OCI-LY7 (cell line): ENCODE data around the gene SPNS2. TPM values are rescaled to one million over a fixed set of nuclear protein-coding genes. Genes with fewer than 3 reads are reported as not detected.

Source experiments
- BruUV-seq: library from RNA; stranded (reverse); fragments of 400-500 nt; replicated peaks from 2 replicates; lab custom pipeline; 2021; lab: Mats Ljungman, UMichigan
- CTCF ChIA-PET: fragments of 300-600 bp; sonication (Branson Sonifier 250); formaldehyde crosslinking; loops from one replicate; lab custom pipeline; 2022; ENCODE audit warnings: antibody characterized with exemption; ENCODE audit not compliant: unreplicated experiment; lab: Charles Lee
- POLR2A ChIA-PET: fragments of 300-600 bp; sonication (Branson Sonifier 250); formaldehyde crosslinking; loops from one replicate; lab custom pipeline; 2022; ENCODE audit warnings: antibody characterized with exemption; lab: Charles Lee
- DNase-seq: peaks from one replicate; pipeline ENCODE4 v3.0.0-alpha.2; 2015; ENCODE audit warnings: low spot score
- H2AFZ ChIP-seq: fragments of 200-600 bp; sonication (generic), shearing (Covaris generic); 2 replicates; pipeline ENCODE4 v1.6.1; 2014; ENCODE audit warnings: mild to moderate bottlenecking, antibody characterized with exemption, low read length, moderate library complexity
- H3K27ac ChIP-seq: fragments of 200-600 bp; sonication (generic); 2 replicates; pipeline ENCODE4 v1.5.1; 2014; ENCODE audit warnings: mixed run types, low read depth, mild to moderate bottlenecking, moderate library complexity, low read length, inconsistent platforms; ENCODE audit not compliant: poor library complexity, severe bottlenecking
- H3K36me3 ChIP-seq: fragments of 200-600 bp; sonication (generic); 2 replicates; pipeline ENCODE4 v1.6.1; 2014; ENCODE audit warnings: mild to moderate bottlenecking, antibody characterized with exemption, low read length, moderate library complexity, mixed read lengths; ENCODE audit not compliant: insufficient read depth
- H3K4me1 ChIP-seq: fragments of 200-600 bp; sonication (generic); 2 replicates; pipeline ENCODE4 v1.5.1; 2014; ENCODE audit warnings: mild to moderate bottlenecking, low read length; ENCODE audit not compliant: insufficient read depth, poor library complexity, severe bottlenecking
- H3K4me2 ChIP-seq: fragments of 200-600 bp; sonication (generic); 2 replicates; pipeline ENCODE4 v1.6.1; 2014; ENCODE audit warnings: mild to moderate bottlenecking, low read length
- H3K4me3 ChIP-seq: fragments of 200-600 bp; sonication (generic); 2 replicates; pipeline ENCODE4 v1.5.1; 2014; ENCODE audit warnings: mild to moderate bottlenecking, low read depth, low read length; ENCODE audit not compliant: poor library complexity, severe bottlenecking
- H3K79me2 ChIP-seq: fragments of 200-600 bp; sonication (generic); 2 replicates; pipeline ENCODE4 v1.6.1; 2016; ENCODE audit warnings: low read depth, mild to moderate bottlenecking, low read length, moderate library complexity, mixed read lengths; ENCODE audit not compliant: insufficient read depth
- H3K9me2 ChIP-seq: fragments of 200-600 bp; sonication (generic); 2 replicates; pipeline ENCODE4 v1.6.1; 2016; ENCODE audit warnings: mild to moderate bottlenecking, low read length, mixed read lengths; ENCODE audit not compliant: insufficient read depth
- H3K9me3 ChIP-seq: fragments of 200-600 bp; sonication (generic); 2 replicates; pipeline ENCODE4 v1.6.1; 2014; ENCODE audit warnings: mild to moderate bottlenecking, mixed run types, low read length, mixed read lengths
- H4K20me1 ChIP-seq: fragments of 200-600 bp; sonication (generic); 2 replicates; pipeline ENCODE4 v1.6.1; 2014; ENCODE audit warnings: mild to moderate bottlenecking, antibody characterized with exemption, low read length, moderate library complexity, mixed read lengths; ENCODE audit not compliant: insufficient read depth
- CTCF ChIP-seq: fragments of 200-600 bp; sonication (generic); conservative IDR thresholded peaks from 2 replicates; pipeline ENCODE4 v1.5.1; 2014; ENCODE audit warnings: mild to moderate bottlenecking, antibody characterized with exemption, low read length, moderate library complexity, mixed read lengths
- EZH2phosphoT487 ChIP-seq: fragments of 200-600 bp; sonication (generic); IDR thresholded peaks from 2 replicates; pipeline ENCODE4 v1.6.1; 2018; ENCODE audit warnings: low read depth, borderline replicate concordance, mild to moderate bottlenecking, mixed run types, antibody characterized with exemption, low read length, moderate library complexity, mixed read lengths
- intact Hi-C: fragments of 100-400 bp; cut with micrococcal nuclease; formaldehyde crosslinking; loops from one replicate; pipeline ENCODE4 v1.10.0; 2022; ENCODE audit not compliant: unreplicated experiment
- total RNA-seq, 2 experiments: library from RNA; depleted of rRNA in 1 of 2; stranded (reverse); fragments of >200 nt in 1 of 2; shearing (Covaris generic) in 1 of 2; gene quantifications; 2 replicates each; pipeline ENCODE4 v1.2.3, GENCODE V29; 2014 to 2022

SPNS2 gene
- total RNA-seq, 2 experiments from 2014 or later = 1.6 to 5.4 TPM

GRCh38 chr17:4520060-4520893 lies 21.6 kb downstream of the SPNS2 start:
- Histone ChIP-seq H4K20me1 (no peaks in the 10 kb centered on the region), H3K4me1 (peaks cover 67% of the 10 kb centered on the region), H3K9me3 (no peaks in the 10 kb centered on the region), H3K27ac (peak overlapping the region; percentile 22), H3K36me3 (no peaks in the 10 kb centered on the region), H3K4me2 (peak overlapping the region; percentile 60; the same call in 1 of the 2 replicates), H3K9me2 (no peaks in the 10 kb centered on the region), H3K4me3 (no peak overlapping the region), H2AFZ (no peak overlapping the region), H3K79me2 (no peaks in the 10 kb centered on the region)
- intact Hi-C loops = no loop called here
- ChIA-PET POLR2A (interaction anchor here (0.5 to 0.9 kb wide), 4 partner anchors 13 to 497 kb away, joined by 3 read pairs; no protein-coding TSS in a partner anchor), CTCF (no interaction called here)
- no TSS peak for BruUV-seq
- TF ChIP-seq EZH2phosphoT487 = no peak
- no peak for TF ChIP-seq CTCF
- no peak for DNase-seq

GRCh38 chr17:4520894-4521600 lies 22.4 kb downstream of the SPNS2 start:
- no TSS peak for BruUV-seq
- Histone ChIP-seq H2AFZ (no peak overlapping the region), H3K4me3 (no peak overlapping the region), H4K20me1 (no peaks in the 10 kb centered on the region), H3K27ac (peak overlapping the region; percentile 22), H3K79me2 (no peaks in the 10 kb centered on the region), H3K4me1 (peaks cover 68% of the 10 kb centered on the region), H3K4me2 (0 out of 2 replicates have a peak overlapping the region, but pooled peaks have one; percentile 71), H3K36me3 (no peaks in the 10 kb centered on the region), H3K9me3 (no peaks in the 10 kb centered on the region), H3K9me2 (no peaks in the 10 kb centered on the region)
- no peak for DNase-seq
- CTCF ChIA-PET = no interaction called here
- intact Hi-C loops = no loop called here
- TF ChIP-seq CTCF = no peak
- no peak for TF ChIP-seq EZH2phosphoT487
- POLR2A ChIA-PET = interaction anchor here (0.6 to 0.8 kb wide), 3 partner anchors 85 to 800 kb away, joined by 3 to 4 read pairs (median 3); partner anchors contain the start of gene SPNS3
